Endothelial cell of umbilical vein (primary cell): ENCODE measurements around the gene RANBP17. TPM values are rescaled to one million over a fixed set of nuclear protein-coding genes. Genes with fewer than 3 reads are reported as not detected.

Experiments
- BruUV-seq: library from RNA; stranded (reverse); fragments of 400-500 nt; replicated peaks from 2 replicates; lab custom pipeline; 2021; lab: Mats Ljungman, UMichigan
- CTCF ChIA-PET: fragments of 300-600, 350-600 bp; sonication (Branson Sonifier 250); formaldehyde crosslinking; loops from one replicate; lab custom pipeline; 2021; ENCODE audit warnings: antibody characterized with exemption, inconsistent platforms; lab: Charles Lee
- POLR2A ChIA-PET: fragments of 300-600, 350-600 bp; sonication (Branson Sonifier 250); formaldehyde crosslinking; loops from one replicate; lab custom pipeline; 2021; ENCODE audit warnings: antibody characterized with exemption, inconsistent platforms; lab: Charles Lee
- DNase-seq: peaks from one replicate; pipeline ENCODE4 v3.0.0-alpha.2; 2011; ENCODE audit warnings: low read depth, low spot score
- FAIRE-seq: peaks from 2 replicates; lab custom pipeline; 2011; peaks lifted over from hg19 to GRCh38; lab: Jason Lieb, UNC
- H2AFZ ChIP-seq: 2 replicates; pipeline ENCODE4 v1.6.0; 2012; ENCODE audit warnings: low read depth, low read length, control low read depth, inconsistent platforms
- H3K27ac ChIP-seq: 2 replicates; pipeline ENCODE4 v1.5.1; 2011; ENCODE audit warnings: low read depth, mild to moderate bottlenecking, control low read depth, low read length, moderate library complexity; ENCODE audit not compliant: insufficient read depth
- H3K27me3 ChIP-seq, 2 experiments: 2 replicates each; pipeline versions ENCODE4 v1.6.0 to v1.6.1; 2011; ENCODE audit warnings: low read length in 2 of 2, mixed read lengths in 1 of 2; ENCODE audit not compliant: control insufficient read depth in 2 of 2, insufficient read depth in 2 of 2
- H3K36me3 ChIP-seq, 2 experiments: 2 replicates in 1 of 2; 3 replicates in 1 of 2; pipeline ENCODE4 v1.5.1; 2011; ENCODE audit warnings: low read length in 2 of 2, mild to moderate bottlenecking in 1 of 2, moderate library complexity in 1 of 2; ENCODE audit not compliant: control insufficient read depth in 2 of 2, insufficient read depth in 2 of 2; ENCODE audit errors: extremely low read depth in 1 of 2
- H3K4me1 ChIP-seq: 3 replicates; pipeline ENCODE4 v1.5.1; 2011; ENCODE audit warnings: mild to moderate bottlenecking, low read length; ENCODE audit not compliant: control insufficient read depth, insufficient read depth; ENCODE audit errors: extremely low read depth
- H3K4me2 ChIP-seq: 2 replicates; pipeline ENCODE4 v1.6.1; 2011; ENCODE audit warnings: low read length, control low read depth, mixed read lengths; ENCODE audit not compliant: insufficient read depth
- H3K4me3 ChIP-seq, 3 experiments: fragments of 200-600 bp in 1 of 3; sonication (generic), shearing (Covaris generic) in 1 of 3; replicated peaks in 1 of 3; 2 replicates each; pipeline ENCODE4 v1.5.1; 2011 to 2016; ENCODE audit warnings: control low read depth in 3 of 3, low read length in 3 of 3, mild to moderate bottlenecking in 2 of 3, inconsistent platforms in 1 of 3, low read depth in 1 of 3, moderate library complexity in 1 of 3; ENCODE audit not compliant: insufficient read depth in 1 of 3
- H3K79me2 ChIP-seq: 2 replicates; pipeline ENCODE4 v1.6.0; 2012; ENCODE audit warnings: low read length, inconsistent platforms; ENCODE audit not compliant: control insufficient read depth, insufficient read depth
- H3K9ac ChIP-seq: replicated peaks from 2 replicates; pipeline ENCODE3; 2011; ENCODE audit warnings: low read length, control low read depth; ENCODE audit not compliant: insufficient read depth; ENCODE audit errors: extremely low read depth
- H3K9me1 ChIP-seq: replicated peaks from 3 replicates; pipeline ENCODE4 v1.6.0; 2011; ENCODE audit warnings: mild to moderate bottlenecking, low read length; ENCODE audit not compliant: control insufficient read depth, insufficient read depth; ENCODE audit errors: extremely low read depth
- H3K9me3 ChIP-seq: replicated peaks from 2 replicates; pipeline ENCODE4 v1.5.1; 2012; ENCODE audit warnings: low read length, inconsistent platforms; ENCODE audit not compliant: control insufficient read depth, insufficient read depth
- H4K20me1 ChIP-seq: replicated peaks from 2 replicates; pipeline ENCODE3; 2011; ENCODE audit warnings: mild to moderate bottlenecking, low read length; ENCODE audit not compliant: control insufficient read depth, insufficient read depth; ENCODE audit errors: extremely low read depth
- EZH2 ChIP-seq: IDR thresholded peaks from 2 replicates; pipeline ENCODE4 v1.6.1; 2012; ENCODE audit warnings: borderline replicate concordance, low read depth, mild to moderate bottlenecking, moderate library complexity, low read length, inconsistent platforms; ENCODE audit not compliant: severe bottlenecking
- GATA2 ChIP-seq: IDR thresholded peaks from 2 replicates; pipeline ENCODE4 v1.7.0; 2011; ENCODE audit warnings: low read depth, mild to moderate bottlenecking, moderate library complexity, mixed read lengths, low read length; ENCODE audit not compliant: insufficient read length, insufficient read depth
- JUN ChIP-seq: IDR thresholded peaks from 2 replicates; pipeline ENCODE4 v1.6.1; 2011; ENCODE audit warnings: borderline replicate concordance, low read depth; ENCODE audit not compliant: insufficient read length, insufficient read depth
- MYC ChIP-seq: IDR thresholded peaks from one replicate; pipeline ENCODE4 v1.6.1; 2011; ENCODE audit warnings: mild to moderate bottlenecking, low read depth, low read length
- POLR2A ChIP-seq: IDR thresholded peaks from 2 replicates; pipeline ENCODE4 v1.6.1; 2012; ENCODE audit warnings: low read depth, mild to moderate bottlenecking, control low read depth, low read length
- POLR2AphosphoS5 ChIP-seq: IDR thresholded peaks from 2 replicates; pipeline ENCODE4 v1.6.1; 2012; ENCODE audit warnings: low read depth, mild to moderate bottlenecking, control low read depth, low read length, moderate library complexity; ENCODE audit not compliant: insufficient read depth
- dilution Hi-C: fragments of 300-500 bp; cut with MboI; formaldehyde crosslinking; loops from one replicate; pipeline ENCODE4 v1.15.0; 2019; ENCODE audit warnings: low sequenced_read_pairs; ENCODE audit not compliant: extremely low pct_ligation_motif_present
- intact Hi-C: fragments of 100-400 bp; cut with micrococcal nuclease; formaldehyde crosslinking; loops from one replicate; pipeline ENCODE4 v1.10.0; 2022
- polyA plus RNA-seq, 4 experiments: library from polyadenylated mRNA; depleted of rRNA in 3 of 4; stranded (reverse) in 3 of 4; unstranded in 1 of 4; fragments of >200 nt; gene quantifications; 2 replicates each; pipeline versions ENCODE4 v1.2.1 to v1.2.3, GENCODE V29; 2011 to 2012; ENCODE audit warnings: missing spikeins in 1 of 4
- total RNA-seq: library from RNA; stranded (reverse); gene quantifications from 2 replicates; pipeline ENCODE4 v1.2.3, GENCODE V29; 2021
- TF ChIP-seq, protein P1 (sequence below): IDR thresholded peaks from 2 replicates; pipeline ENCODE4 v1.6.1; 2011; ENCODE audit not compliant: insufficient read depth, insufficient read length
- TF ChIP-seq, protein P2 (sequence below), 2 donors: IDR thresholded peaks; 1 replicate in 1 of 2; 2 replicates in 1 of 2; pipeline ENCODE4 v1.5.1; 2011; ENCODE audit warnings: low read length in 2 of 2, mild to moderate bottlenecking in 2 of 2, moderate library complexity in 2 of 2, control low read depth in 1 of 2, inconsistent platforms in 1 of 2, low read depth in 1 of 2; ENCODE audit not compliant: insufficient read depth in 1 of 2; ENCODE audit errors: extremely low read depth in 1 of 2

The RANBP17 gene
- total and polyA plus RNA-seq, 2 donors (not counting 3 experiments of a cell fraction or from before 2014, with no cell fraction given), result 5.6 to 13.6 TPM

DNA sequence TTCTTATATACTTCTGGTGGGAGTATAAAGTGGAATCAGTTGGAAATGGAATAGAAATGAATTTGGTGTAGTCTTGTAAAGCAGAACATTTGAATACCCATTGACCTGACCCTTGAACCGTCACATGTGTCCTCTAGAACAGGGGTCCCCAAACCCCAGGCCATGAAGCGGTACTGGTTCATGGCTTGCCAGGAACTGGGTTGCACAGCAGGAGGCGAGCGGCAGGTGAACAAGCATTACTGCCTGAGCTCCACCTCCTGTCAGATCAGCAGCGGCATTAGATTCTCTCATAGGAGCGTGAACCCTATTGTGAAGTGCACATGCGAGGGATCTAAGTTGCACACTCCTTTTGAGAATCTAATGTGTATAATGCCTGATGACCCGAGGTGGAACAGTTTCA is 80.0 kb downstream of the RANBP17 start:
- Histone ChIP-seq H3K79me2 (no peaks in the 10 kb centered on the region), H4K20me1 (no peaks in the 10 kb centered on the region), H3K9me3 (no peaks in the 10 kb centered on the region), H3K9ac (no peak overlapping the region), H3K27me3 (no peaks in the 10 kb centered on the region), H2AFZ (no peak overlapping the region), H3K4me3 (no peak overlapping the region), H3K27ac (no peak overlapping the region), H3K36me3 (no peaks in the 10 kb centered on the region), H3K4me2 (no peak overlapping the region), H3K9me1 (no peaks in the 10 kb centered on the region), H3K4me1 (no peaks in the 10 kb centered on the region)
- TF ChIP-seq MYC (no peak), GATA2 (no peak), JUN (no peak), POLR2A (no peak), EZH2 (no peak), POLR2AphosphoS5 (no peak)
- TF ChIP-seq, protein P1, sequence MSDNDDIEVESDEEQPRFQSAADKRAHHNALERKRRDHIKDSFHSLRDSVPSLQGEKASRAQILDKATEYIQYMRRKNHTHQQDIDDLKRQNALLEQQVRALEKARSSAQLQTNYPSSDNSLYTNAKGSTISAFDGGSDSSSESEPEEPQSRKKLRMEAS, result no peak
- TF ChIP-seq, protein P2, sequence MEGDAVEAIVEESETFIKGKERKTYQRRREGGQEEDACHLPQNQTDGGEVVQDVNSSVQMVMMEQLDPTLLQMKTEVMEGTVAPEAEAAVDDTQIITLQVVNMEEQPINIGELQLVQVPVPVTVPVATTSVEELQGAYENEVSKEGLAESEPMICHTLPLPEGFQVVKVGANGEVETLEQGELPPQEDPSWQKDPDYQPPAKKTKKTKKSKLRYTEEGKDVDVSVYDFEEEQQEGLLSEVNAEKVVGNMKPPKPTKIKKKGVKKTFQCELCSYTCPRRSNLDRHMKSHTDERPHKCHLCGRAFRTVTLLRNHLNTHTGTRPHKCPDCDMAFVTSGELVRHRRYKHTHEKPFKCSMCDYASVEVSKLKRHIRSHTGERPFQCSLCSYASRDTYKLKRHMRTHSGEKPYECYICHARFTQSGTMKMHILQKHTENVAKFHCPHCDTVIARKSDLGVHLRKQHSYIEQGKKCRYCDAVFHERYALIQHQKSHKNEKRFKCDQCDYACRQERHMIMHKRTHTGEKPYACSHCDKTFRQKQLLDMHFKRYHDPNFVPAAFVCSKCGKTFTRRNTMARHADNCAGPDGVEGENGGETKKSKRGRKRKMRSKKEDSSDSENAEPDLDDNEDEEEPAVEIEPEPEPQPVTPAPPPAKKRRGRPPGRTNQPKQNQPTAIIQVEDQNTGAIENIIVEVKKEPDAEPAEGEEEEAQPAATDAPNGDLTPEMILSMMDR (IDR thresholded peaks at IDR 0.05; ENCODE audit: extremely low read depth in 1 of 2, insufficient read depth in 1 of 2, low read depth in 1 of 2, low read length in 2 of 2), result no peak
- BruUV-seq, result no TSS peak
- DNase-seq, result no peak
- intact Hi-C loops (no loop called here), dilution Hi-C loops (no loop called here)
- CTCF ChIA-PET, result interaction anchor here (1.2 kb wide), 1 partner anchor 10 kb away, joined by 4 read pairs; no protein-coding TSS in a partner anchor
- POLR2A ChIA-PET, result no interaction called here
- FAIRE-seq, result no peak
